Measurements from ENCODE around the gene IL1RN. TPM values are rescaled to one million over a fixed set of nuclear protein-coding genes. Genes with fewer than 3 reads are reported as not detected.

Gene IL1RN
- total and polyA plus RNA-seq, 2 of the 13 experiments (the other 11 are each of a cell fraction or from before 2014, with no cell fraction given): 21.2 to 101 TPM

DNA sequence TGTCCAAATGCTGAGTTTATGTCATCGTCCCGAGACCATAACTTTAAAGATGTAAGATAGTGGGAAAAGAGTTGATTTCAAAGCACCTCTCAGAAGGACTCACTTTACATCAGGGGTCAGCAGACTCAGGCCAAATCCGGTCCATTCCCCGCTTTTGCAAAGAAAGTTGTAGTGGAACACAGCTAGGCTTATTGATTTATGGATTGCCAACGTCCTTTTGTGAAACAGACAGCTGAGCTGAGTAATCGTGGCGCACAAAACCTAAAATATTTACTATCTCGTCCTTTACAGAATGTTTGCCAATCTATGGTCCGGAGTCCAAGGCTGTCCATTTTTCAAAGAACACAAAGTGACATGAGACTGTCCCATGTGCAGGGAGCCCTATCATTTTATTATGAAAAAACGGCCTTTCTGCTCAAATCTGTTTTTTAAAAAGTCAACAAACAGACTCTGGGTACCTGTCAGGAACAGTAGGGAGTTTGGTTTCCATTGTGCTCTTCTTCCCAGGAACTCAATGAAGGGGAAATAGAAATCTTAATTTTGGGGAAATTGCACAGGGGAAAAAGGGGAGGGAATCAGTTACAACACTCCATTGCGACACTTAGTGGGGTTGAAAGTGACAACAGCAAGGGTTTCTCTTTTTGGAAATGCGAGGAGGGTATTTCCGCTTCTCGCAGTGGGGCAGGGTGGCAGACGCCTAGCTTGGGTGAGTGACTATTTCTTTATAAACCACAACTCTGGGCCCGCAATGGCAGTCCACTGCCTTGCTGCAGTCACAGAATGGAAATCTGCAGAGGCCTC, at the start of gene IL1RN (continued):
- TF ChIP-seq, protein P1, sequence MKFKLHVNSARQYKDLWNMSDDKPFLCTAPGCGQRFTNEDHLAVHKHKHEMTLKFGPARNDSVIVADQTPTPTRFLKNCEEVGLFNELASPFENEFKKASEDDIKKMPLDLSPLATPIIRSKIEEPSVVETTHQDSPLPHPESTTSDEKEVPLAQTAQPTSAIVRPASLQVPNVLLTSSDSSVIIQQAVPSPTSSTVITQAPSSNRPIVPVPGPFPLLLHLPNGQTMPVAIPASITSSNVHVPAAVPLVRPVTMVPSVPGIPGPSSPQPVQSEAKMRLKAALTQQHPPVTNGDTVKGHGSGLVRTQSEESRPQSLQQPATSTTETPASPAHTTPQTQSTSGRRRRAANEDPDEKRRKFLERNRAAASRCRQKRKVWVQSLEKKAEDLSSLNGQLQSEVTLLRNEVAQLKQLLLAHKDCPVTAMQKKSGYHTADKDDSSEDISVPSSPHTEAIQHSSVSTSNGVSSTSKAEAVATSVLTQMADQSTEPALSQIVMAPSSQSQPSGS (CRISPR knock-in tag; IDR thresholded peaks at IDR 0.05): peak; percentile 92
- TF ChIP-seq, protein P2, sequence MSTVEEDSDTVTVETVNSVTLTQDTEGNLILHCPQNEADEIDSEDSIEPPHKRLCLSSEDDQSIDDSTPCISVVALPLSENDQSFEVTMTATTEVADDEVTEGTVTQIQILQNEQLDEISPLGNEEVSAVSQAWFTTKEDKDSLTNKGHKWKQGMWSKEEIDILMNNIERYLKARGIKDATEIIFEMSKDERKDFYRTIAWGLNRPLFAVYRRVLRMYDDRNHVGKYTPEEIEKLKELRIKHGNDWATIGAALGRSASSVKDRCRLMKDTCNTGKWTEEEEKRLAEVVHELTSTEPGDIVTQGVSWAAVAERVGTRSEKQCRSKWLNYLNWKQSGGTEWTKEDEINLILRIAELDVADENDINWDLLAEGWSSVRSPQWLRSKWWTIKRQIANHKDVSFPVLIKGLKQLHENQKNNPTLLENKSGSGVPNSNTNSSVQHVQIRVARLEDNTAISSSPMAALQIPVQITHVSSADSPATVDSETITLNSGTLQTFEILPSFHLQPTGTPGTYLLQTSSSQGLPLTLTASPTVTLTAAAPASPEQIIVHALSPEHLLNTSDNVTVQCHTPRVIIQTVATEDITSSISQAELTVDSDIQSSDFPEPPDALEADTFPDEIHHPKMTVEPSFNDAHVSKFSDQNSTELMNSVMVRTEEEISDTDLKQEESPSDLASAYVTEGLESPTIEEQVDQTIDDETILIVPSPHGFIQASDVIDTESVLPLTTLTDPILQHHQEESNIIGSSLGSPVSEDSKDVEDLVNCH (CRISPR knock-in tag; IDR thresholded peaks at IDR 0.05): no peak
- peak; percentile 68 for TF ChIP-seq MIER2 (CRISPR knock-in tag; IDR thresholded peaks at IDR 0.05)
- peak; percentile 87; the same call in 1 of the 2 replicates for TF ChIP-seq ZNF160 (CRISPR knock-in tag; IDR thresholded peaks at IDR 0.05)
- TF ChIP-seq HNRNPK (IDR thresholded peaks at IDR 0.05; ENCODE audit: low read depth, low read length, poor library complexity, severe bottlenecking): no peak
- TF ChIP-seq ERF (CRISPR knock-in tag; IDR thresholded peaks at IDR 0.05): peak; percentile 77
- peak; percentile 95 for TF ChIP-seq ZKSCAN8 (CRISPR knock-in tag; IDR thresholded peaks at IDR 0.05; ENCODE audit: borderline replicate concordance)
- TF ChIP-seq ZNF383 (CRISPR knock-in tag; IDR thresholded peaks at IDR 0.05; ENCODE audit: borderline replicate concordance): no peak
- peak; percentile 74 for TF ChIP-seq GZF1 (CRISPR knock-in tag; IDR thresholded peaks at IDR 0.05)
- TF ChIP-seq FOXA3 (CRISPR knock-in tag; IDR thresholded peaks at IDR 0.05): peak; percentile 96
- TF ChIP-seq, protein P3, sequence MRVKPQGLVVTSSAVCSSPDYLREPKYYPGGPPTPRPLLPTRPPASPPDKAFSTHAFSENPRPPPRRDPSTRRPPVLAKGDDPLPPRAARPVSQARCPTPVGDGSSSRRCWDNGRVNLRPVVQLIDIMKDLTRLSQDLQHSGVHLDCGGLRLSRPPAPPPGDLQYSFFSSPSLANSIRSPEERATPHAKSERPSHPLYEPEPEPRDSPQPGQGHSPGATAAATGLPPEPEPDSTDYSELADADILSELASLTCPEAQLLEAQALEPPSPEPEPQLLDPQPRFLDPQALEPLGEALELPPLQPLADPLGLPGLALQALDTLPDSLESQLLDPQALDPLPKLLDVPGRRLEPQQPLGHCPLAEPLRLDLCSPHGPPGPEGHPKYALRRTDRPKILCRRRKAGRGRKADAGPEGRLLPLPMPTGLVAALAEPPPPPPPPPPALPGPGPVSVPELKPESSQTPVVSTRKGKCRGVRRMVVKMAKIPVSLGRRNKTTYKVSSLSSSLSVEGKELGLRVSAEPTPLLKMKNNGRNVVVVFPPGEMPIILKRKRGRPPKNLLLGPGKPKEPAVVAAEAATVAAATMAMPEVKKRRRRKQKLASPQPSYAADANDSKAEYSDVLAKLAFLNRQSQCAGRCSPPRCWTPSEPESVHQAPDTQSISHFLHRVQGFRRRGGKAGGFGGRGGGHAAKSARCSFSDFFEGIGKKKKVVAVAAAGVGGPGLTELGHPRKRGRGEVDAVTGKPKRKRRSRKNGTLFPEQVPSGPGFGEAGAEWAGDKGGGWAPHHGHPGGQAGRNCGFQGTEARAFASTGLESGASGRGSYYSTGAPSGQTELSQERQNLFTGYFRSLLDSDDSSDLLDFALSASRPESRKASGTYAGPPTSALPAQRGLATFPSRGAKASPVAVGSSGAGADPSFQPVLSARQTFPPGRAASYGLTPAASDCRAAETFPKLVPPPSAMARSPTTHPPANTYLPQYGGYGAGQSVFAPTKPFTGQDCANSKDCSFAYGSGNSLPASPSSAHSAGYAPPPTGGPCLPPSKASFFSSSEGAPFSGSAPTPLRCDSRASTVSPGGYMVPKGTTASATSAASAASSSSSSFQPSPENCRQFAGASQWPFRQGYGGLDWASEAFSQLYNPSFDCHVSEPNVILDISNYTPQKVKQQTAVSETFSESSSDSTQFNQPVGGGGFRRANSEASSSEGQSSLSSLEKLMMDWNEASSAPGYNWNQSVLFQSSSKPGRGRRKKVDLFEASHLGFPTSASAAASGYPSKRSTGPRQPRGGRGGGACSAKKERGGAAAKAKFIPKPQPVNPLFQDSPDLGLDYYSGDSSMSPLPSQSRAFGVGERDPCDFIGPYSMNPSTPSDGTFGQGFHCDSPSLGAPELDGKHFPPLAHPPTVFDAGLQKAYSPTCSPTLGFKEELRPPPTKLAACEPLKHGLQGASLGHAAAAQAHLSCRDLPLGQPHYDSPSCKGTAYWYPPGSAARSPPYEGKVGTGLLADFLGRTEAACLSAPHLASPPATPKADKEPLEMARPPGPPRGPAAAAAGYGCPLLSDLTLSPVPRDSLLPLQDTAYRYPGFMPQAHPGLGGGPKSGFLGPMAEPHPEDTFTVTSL (CRISPR knock-in tag; IDR thresholded peaks at IDR 0.05; ENCODE audit: borderline replicate concordance): peak; percentile 100
- TF ChIP-seq RARG (CRISPR knock-in tag; IDR thresholded peaks at IDR 0.05; ENCODE audit: low read depth): no peak
- peak; percentile 93 for TF ChIP-seq NR2F6 (IDR thresholded peaks at IDR 0.05)
- peak; percentile 92 for TF ChIP-seq NR2F6 (CRISPR knock-in tag; IDR thresholded peaks at IDR 0.05)
- no peak for TF ChIP-seq ZNF841 (CRISPR knock-in tag; IDR thresholded peaks at IDR 0.05; ENCODE audit: borderline replicate concordance)
- TF ChIP-seq HMGA1 (CRISPR knock-in tag; conservative IDR thresholded peaks at IDR 0.05): no peak
- TF ChIP-seq PCBP2 (optimal IDR thresholded peaks at IDR 0.05; ENCODE audit: low read depth, low read length, poor library complexity, severe bottlenecking): no peak
- TF ChIP-seq REXO4 (CRISPR knock-in tag; IDR thresholded peaks at IDR 0.05; ENCODE audit: borderline replicate concordance): no peak
- no peak for TF ChIP-seq FIP1L1 (IDR thresholded peaks at IDR 0.05; ENCODE audit: borderline replicate concordance, insufficient read depth, low read depth, low read length)
- peak; percentile 25; the same call in 1 of the 2 replicates for TF ChIP-seq ZBTB3 (CRISPR knock-in tag; IDR thresholded peaks at IDR 0.05; ENCODE audit: borderline replicate concordance, low read depth)
- no peak for TF ChIP-seq ZNF30 (CRISPR knock-in tag; IDR thresholded peaks at IDR 0.05)
